T-helper 1 cell (primary cell): ENCODE results near the gene NBAS.
"Not testable (repeated sequence)": the region's sequence is repeated elsewhere in the genome, so short reads cannot be mapped to it uniquely, and the experiment has no call there.

Source experiments
- DNase-seq, 5 donors: peaks; one replicate each; pipeline ENCODE4 v3.0.0-alpha.2; 2012 to 2020

Gene NBAS

GRCh38 chr2:15557887-15558311 is 3.2 kb downstream of the NBAS start:
- no peak for DNase-seq

GRCh38 chr2:15556311-15556930 is 4.7 kb downstream of the NBAS start:
- DNase-seq, result no peak

DNA sequence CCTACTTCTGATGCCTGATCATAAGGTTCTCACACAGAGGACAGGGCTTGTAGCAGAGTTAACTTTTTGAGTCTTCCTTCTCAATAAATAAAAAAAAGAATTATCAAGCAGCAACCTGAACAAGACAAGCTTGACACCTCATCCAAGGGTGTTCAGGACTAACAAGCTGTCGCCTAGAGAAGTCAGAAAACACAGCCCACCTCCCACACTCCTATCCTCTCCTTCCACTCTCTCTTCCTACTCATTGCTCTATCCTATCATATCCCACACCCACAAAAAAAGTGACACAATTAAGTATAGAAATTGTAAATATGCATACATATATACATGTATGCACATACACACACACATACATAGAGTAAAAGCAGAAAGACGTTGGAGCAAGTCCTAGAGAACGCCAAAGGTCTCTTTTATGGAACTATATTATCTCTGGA is 5.4 kb downstream of the NBAS start:
- no peak for DNase-seq

GRCh38 chr2:15554525-15555218 is 6.5 kb downstream of the NBAS start:
- DNase-seq, result no peak

- DNase-seq, result no peak
These were observed 7.2 kb downstream of the NBAS start for GRCh38 chr2:15553951-15554350.

- no peak for DNase-seq
These were observed 7.6 kb downstream of the NBAS start for GRCh38 chr2:15553519-15553918.

DNA sequence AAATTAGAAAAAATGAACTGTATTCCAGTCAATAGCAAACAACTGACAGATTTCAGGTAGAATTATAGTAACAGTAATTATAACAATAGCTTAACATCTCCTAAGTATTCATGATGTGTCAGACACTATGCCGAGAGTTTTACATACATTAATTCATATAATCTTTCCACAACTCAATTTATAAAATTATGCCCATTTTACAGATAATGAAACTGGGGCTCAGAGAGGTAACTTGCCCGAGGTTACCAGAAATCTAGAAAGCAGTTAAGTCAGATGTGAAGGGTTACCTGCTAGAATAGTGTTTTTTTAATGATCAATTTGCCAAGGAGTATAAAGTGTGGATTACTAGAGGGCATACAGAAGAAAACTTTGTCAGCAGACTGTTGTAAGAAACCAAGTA is 12.2 kb downstream of the NBAS start:
- no peak for DNase-seq

- DNase-seq, result no peak
These were observed 13.8 kb downstream of the NBAS start for GRCh38 chr2:15547115-15547876.

- DNase-seq, result no peak
These were observed 14.6 kb downstream of the NBAS start for GRCh38 chr2:15546297-15547098.

- no peak for DNase-seq
These were observed 16.9 kb downstream of the NBAS start for GRCh38 chr2:15544227-15544626.

DNA sequence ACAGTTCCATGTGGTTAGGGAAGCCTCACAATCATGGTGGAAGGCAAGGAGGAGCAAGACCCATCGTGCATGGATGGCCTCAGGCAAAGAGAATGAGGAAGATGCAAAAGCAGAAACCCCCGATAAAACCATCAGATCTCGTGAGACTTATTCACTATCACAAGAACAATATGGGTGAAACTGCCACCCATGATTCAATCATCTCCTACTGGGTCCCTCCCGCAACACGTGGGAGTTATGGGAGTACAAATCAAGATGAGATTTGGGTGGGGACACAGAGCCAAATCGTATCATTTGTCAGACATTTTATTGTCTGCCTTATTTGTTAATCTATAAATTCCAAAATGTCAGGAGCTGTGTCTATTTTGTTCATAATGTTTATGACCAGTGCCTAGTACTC is 17.6 kb downstream of the NBAS start:
- no peak for DNase-seq

GRCh38 chr2:15543053-15543452 is 18.1 kb downstream of the NBAS start:
- no peak for DNase-seq

DNA sequence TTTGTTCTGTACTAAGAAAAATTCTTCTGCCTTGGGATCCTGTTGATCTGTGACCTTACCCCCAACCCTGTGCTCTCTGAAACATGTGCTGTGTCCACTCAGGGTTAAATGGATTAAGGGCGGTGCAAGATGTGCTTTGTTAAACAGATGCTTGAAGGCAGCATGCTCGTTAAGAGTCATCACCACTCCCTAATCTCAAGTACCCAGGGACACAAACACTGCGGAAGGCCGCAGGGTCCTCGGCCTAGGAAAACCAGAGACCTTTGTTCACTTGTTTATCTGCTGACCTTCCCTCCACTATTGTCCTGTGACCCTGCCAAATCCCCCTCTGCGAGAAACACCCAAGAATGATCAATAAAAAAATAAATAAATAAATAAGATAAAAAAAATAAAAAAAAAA is 18.9 kb downstream of the NBAS start:
- not testable (repeated sequence) for DNase-seq

DNA sequence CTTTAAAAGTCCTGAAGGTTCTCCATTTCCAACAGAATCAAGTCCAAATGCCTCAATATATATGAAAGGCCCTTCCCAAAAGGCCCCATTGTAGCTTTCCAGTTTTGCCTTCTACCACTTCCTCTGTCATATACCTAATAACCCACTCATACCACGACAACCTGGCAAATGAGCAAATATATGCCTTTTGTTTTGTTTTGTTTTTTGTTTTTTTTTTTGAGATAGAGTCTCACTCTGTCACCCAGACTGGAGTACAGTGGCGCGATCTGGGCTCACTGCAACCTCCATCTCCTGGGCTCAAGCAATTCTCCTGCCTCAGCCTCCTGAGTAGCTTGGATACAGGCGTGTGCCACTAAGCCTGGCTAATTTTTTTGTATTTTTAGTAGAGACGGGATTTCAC is 20.6 kb downstream of the NBAS start:
- DNase-seq, result not testable (repeated sequence)

DNA sequence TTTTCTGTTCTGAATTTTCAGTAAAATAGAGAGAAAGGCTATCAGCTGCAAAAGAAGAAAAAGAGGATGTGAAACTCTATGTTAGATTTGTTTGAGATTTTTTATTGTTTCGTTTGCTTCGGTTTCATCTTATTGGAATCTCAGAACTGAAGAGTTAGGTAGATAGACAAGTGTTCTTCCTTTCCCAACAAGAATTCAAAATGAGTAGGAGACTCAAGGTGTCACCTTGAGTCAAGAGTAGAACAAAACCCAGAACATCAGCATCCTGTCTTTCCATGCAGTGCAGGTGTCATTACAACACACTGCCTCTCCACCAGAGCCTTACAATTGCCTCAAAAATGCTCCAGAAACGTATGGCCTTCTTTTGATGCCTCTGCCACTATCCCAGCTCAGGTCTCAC is 21.1 kb downstream of the NBAS start:
- DNase-seq, result no peak

- no peak for DNase-seq
These were observed 22.3 kb downstream of the NBAS start for GRCh38 chr2:15538792-15539191.

- DNase-seq, result no peak
These were observed 27.2 kb downstream of the NBAS start for GRCh38 chr2:15533860-15534480.

GRCh38 chr2:15532996-15533395 is 28.1 kb downstream of the NBAS start:
- no peak for DNase-seq

DNA sequence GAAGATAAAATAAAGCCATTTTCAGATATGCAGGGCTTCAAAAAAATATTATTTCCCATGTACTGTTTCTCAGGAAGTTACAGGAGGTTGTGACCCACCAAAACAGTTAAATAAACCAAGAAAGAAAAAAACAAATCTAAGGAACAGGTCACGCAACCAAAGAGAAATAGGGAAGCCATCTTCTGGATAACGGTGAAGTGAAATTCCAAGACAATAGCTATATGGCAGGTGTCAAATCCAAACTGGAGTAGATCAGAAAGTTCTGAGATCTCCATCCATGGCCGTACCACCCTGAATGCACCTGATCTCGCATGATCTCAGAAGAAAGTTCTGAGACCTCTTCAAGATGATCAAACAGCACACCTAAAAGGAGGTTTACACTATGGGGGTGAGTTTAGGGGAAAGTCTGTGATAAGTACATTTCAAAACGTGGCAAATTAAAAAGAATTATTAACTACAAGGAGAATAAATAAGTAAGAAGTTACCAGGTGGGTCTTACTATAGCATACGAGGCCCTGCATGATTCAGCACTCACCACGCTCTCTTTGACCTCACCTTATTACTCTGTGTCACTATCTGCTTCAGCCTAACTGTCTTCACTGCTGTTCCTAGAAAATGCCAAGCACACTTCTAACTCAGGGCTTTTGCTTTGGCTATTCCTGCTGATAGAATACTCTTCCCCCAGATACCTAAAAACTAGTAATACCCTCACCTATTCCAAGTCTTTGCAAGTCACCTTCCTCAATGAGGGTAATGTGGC is 29.9 kb downstream of the NBAS start:
- DNase-seq, result no peak

DNA sequence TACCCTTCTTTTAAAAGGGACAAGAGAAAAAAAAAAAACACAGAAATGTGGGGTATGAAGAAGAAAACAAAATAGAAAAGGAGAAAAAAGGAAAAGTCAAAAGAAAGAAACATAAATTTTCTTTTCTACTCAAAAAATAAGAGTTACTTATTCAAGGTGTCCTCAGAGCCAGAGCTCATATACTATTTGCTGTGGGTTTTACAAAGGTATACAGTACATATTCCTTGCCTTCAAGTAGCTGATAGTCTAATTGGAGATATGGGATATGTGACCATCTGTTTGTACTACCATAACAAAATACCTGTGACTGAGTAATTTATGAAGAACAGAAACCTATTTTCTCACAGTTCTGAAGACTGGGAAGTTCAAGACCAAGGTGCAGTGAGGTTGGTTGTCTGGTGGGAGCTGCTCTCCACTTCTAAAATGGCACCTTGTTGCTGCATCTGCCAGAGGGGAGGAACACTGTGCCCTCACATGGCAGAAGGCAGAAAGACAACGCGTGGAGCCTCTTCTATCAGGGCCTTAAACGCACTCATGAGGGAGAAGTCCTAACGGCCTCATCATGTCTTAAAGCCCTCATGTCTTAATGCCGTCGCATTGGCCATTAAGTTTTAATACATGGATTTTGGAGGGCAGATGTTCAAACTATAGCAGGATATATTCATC is 33.9 kb downstream of the NBAS start:
- no peak for DNase-seq

GRCh38 chr2:15521641-15522181 is 39.4 kb downstream of the NBAS start:
- no peak for DNase-seq
